GM12878 (cell line): ENCODE results near the gene YBX2. TPM values are rescaled to one million over a fixed set of nuclear protein-coding genes. Genes with fewer than 3 reads are reported as not detected.

Source experiments
- ATAC-seq: fragments of 200-7000 bp; cut with Tn5 transposase; 3 replicates; pipeline ENCODE4 v1.9.1; 2020; ENCODE audit warnings: mild to moderate bottlenecking, moderate library complexity
- BruUV-seq: library from RNA; stranded (reverse); fragments of 400-500 nt; replicated peaks from 2 replicates; lab custom pipeline; 2021; lab: Mats Ljungman, UMichigan
- CTCF ChIA-PET: fragments of 300-600 bp; sonication (Branson Sonifier 250); formaldehyde crosslinking; extraction: SDS; loops from one replicate; lab custom pipeline; 2021; ENCODE audit warnings: inconsistent platforms; lab: Yijun Ruan, JAX
- POLR2A ChIA-PET: fragments of 350-600 bp; formaldehyde crosslinking; extraction: SDS; loops from one replicate; lab custom pipeline; 2021; ENCODE audit warnings: inconsistent platforms; lab: Charles Lee
- RAD21 ChIA-PET: fragments of 300-600 bp; sonication (Branson Sonifier 250); formaldehyde crosslinking; loops from one replicate; lab custom pipeline; 2023; ENCODE audit warnings: antibody characterized with exemption; ENCODE audit not compliant: unreplicated experiment; lab: Charles Lee
- SMC1A ChIA-PET: fragments of 300-600 bp; sonication (Branson Sonifier 250); formaldehyde crosslinking; loops from one replicate; lab custom pipeline; 2023; ENCODE audit not compliant: unreplicated experiment, uncharacterized antibody; lab: Charles Lee
- DNase-seq: peaks from one replicate; pipeline ENCODE4 v3.0.0-alpha.2; 2011; ENCODE audit warnings: low read depth, low spot score
- FAIRE-seq: peaks from 3 replicates; lab custom pipeline; 2011; peaks lifted over from hg19 to GRCh38; lab: Jason Lieb, UNC
- H2AFZ ChIP-seq: 2 replicates; pipeline ENCODE4 v1.6.0; 2011; ENCODE audit warnings: low read depth, low read length, control low read depth; ENCODE audit not compliant: control insufficient read depth
- H3K27ac ChIP-seq: 2 replicates; pipeline ENCODE4 v1.5.1; 2011; ENCODE audit warnings: control low read depth; ENCODE audit not compliant: control insufficient read depth, insufficient read depth
- H3K27me3 ChIP-seq, 2 experiments: replicated peaks in 1 of 2; 2 replicates each; pipeline versions ENCODE4 v1.6.0 to v1.6.1; 2011; ENCODE audit warnings: low read length in 1 of 2; ENCODE audit not compliant: control insufficient read depth in 2 of 2, insufficient read depth in 2 of 2
- H3K36me3 ChIP-seq, 2 experiments: 2 replicates each; pipeline ENCODE4 v1.5.1; 2011; ENCODE audit warnings: low read length in 1 of 2; ENCODE audit not compliant: control insufficient read depth in 2 of 2, insufficient read depth in 2 of 2
- H3K4me1 ChIP-seq: 2 replicates; pipeline ENCODE4 v1.6.1; 2011; ENCODE audit warnings: mild to moderate bottlenecking, low read length, moderate library complexity, mixed read lengths; ENCODE audit not compliant: control insufficient read depth, insufficient read depth
- H3K4me2 ChIP-seq: 2 replicates; pipeline ENCODE4 v1.6.0; 2011; ENCODE audit warnings: control low read depth; ENCODE audit not compliant: control insufficient read depth, insufficient read depth
- H3K4me3 ChIP-seq: fragments of 200-600 bp; sonication (generic); 2 replicates; pipeline ENCODE4 v1.5.1; 2016
- H3K79me2 ChIP-seq: 2 replicates; pipeline ENCODE4 v1.6.0; 2011; ENCODE audit warnings: low read length; ENCODE audit not compliant: control insufficient read depth, insufficient read depth
- H3K9ac ChIP-seq: 2 replicates; pipeline ENCODE4 v1.8.0; 2011; ENCODE audit warnings: low read length, control low read depth, mixed read lengths; ENCODE audit not compliant: control insufficient read depth, insufficient read depth
- H3K9me3 ChIP-seq: replicated peaks from 3 replicates; pipeline ENCODE4 v1.5.1; 2011; ENCODE audit warnings: mild to moderate bottlenecking, low read length; ENCODE audit not compliant: control insufficient read depth, insufficient read depth
- H4K20me1 ChIP-seq: 2 replicates; pipeline ENCODE4 v1.6.0; 2011; ENCODE audit not compliant: control insufficient read depth, insufficient read depth
- CUX1 ChIP-seq: IDR thresholded peaks from 2 replicates; pipeline ENCODE4 v1.6.1; 2012; ENCODE audit warnings: improper control_type of control experiment, low read depth, low read length; ENCODE audit not compliant: insufficient replicate concordance
- EGR1 ChIP-seq, 2 experiments: IDR thresholded peaks; 1 replicate in 1 of 2; 2 replicates in 1 of 2; pipeline ENCODE4 v1.6.1; 2011 to 2012; ENCODE audit warnings: low read depth in 2 of 2, low read length in 2 of 2, borderline replicate concordance in 1 of 2, mild to moderate bottlenecking in 1 of 2, moderate library complexity in 1 of 2
- MEF2A ChIP-seq: IDR thresholded peaks from 2 replicates; pipeline ENCODE4 v1.6.1; 2011; ENCODE audit warnings: low read depth, mild to moderate bottlenecking, low read length, moderate library complexity; ENCODE audit not compliant: insufficient read depth
- NFYB ChIP-seq: IDR thresholded peaks from 2 replicates; pipeline ENCODE4 v1.6.1; 2011; ENCODE audit warnings: low read depth, mild to moderate bottlenecking, low read length, improper control_type of control experiment, moderate library complexity; ENCODE audit not compliant: insufficient read depth
- RAD21 ChIP-seq: IDR thresholded peaks from 2 replicates; pipeline ENCODE4 v1.6.1; 2011; ENCODE audit warnings: mild to moderate bottlenecking, low read depth, low read length, moderate library complexity; ENCODE audit not compliant: insufficient read depth
- RELA ChIP-seq: fragments of 450-650 bp; IDR thresholded peaks from 2 replicates; pipeline ENCODE4 v1.8.0; 2014; ENCODE audit warnings: borderline replicate concordance; ENCODE audit not compliant: partially characterized antibody
- SIX5 ChIP-seq: IDR thresholded peaks from 2 replicates; pipeline ENCODE4 v1.6.1; 2011; ENCODE audit warnings: mild to moderate bottlenecking, low read depth, low read length, moderate library complexity; ENCODE audit not compliant: severe bottlenecking
- WGBS: methylation state at CpG from one replicate; pipeline ENCODE4 v1.1.6; 2016; ENCODE audit warnings: low lambda C conversion rate; ENCODE audit not compliant: insufficient replicate concordance, insufficient coverage; ENCODE audit errors: missing lambda C conversion rate; 5-methylcytosine and 5-hydroxymethylcytosine counted together
- in situ Hi-C: fragments of 300-500 bp; cut with MboI; formaldehyde crosslinking; loops from 9 replicates; pipeline ENCODE4 v1.14.3; 2018; ENCODE audit warnings: mixed read lengths
- intact Hi-C: fragments of 100-400 bp; cut with micrococcal nuclease; formaldehyde crosslinking; loops from one replicate; pipeline ENCODE4 v1.14.2; 2022; ENCODE audit not compliant: unreplicated experiment
- polyA plus RNA-seq, 11 experiments: library from polyadenylated mRNA; depleted of rRNA in 4 of 11; unstranded in 6 of 11; stranded (reverse) in 5 of 11; fragments of >200 nt; fragmentation: Nextera tagmentation in 4 of 11; fragmentation: Illumina TruSeq in 1 of 11; extraction: Ambion mirVana in 4 of 11; extraction: Trizol in 1 of 11; gene quantifications; 1 replicate in 1 of 11; 2 replicates in 10 of 11; pipeline versions ENCODE4 v1.2.1 to v1.2.3, GENCODE V29; 2011 to 2016; ENCODE audit warnings: inconsistent platforms in 2 of 11, missing spikeins in 2 of 11, low read depth in 1 of 11
- total RNA-seq, 4 experiments: library from RNA; depleted of rRNA in 3 of 4; stranded (reverse); fragments of >200 nt in 3 of 4; fragmentation: Illumina TruSeq in 1 of 4; extraction: Trizol in 1 of 4; gene quantifications; 2 replicates each; pipeline versions ENCODE4 v1.2.1 to v1.2.3, GENCODE V29; 2013 to 2021

The YBX2 gene
- total and polyA plus RNA-seq, 10 of the 15 experiments (the other 5 are each of a cell fraction or from before 2014, with no cell fraction given), result not detected

GRCh38 chr17:7260151-7260550, 34.3 kb downstream of the YBX2 start (continued):
- no peak for TF ChIP-seq CUX1

GRCh38 chr17:7259555-7259889, 34.9 kb downstream of the YBX2 start:
- H3K4me3 ChIP-seq, result no peak overlapping the region
- SMC1A ChIA-PET, result interaction anchor here (1.4 kb wide), 1 partner anchor 10 kb away, joined by 5 read pairs; no protein-coding TSS in a partner anchor
- RAD21 ChIA-PET, result no interaction called here
- POLR2A ChIA-PET, result no interaction called here
- no peak overlapping the region for H3K27ac ChIP-seq
- DNase-seq (no peak), FAIRE-seq (no peak), ATAC-seq (no peak)
- no peaks in the 10 kb centered on the region for H3K79me2 ChIP-seq
- 92% methylated on average over 6 of the region's 6 CpGs for WGBS
- in situ Hi-C loops (no loop called here), intact Hi-C loops (no loop called here)
- H3K27me3 ChIP-seq, result peaks cover 3 to 5% of the 10 kb centered on the region in 2 experiments; a peak in 2 of 4 replicates
- CTCF ChIA-PET, result interaction anchor here (0.7 kb wide), 1 partner anchor 23 kb away, joined by 3 read pairs; no protein-coding TSS in a partner anchor
- H3K9me3 ChIP-seq, result no peaks in the 10 kb centered on the region
- TF ChIP-seq MEF2A, result no peak
- TF ChIP-seq EGR1 (IDR thresholded peaks at IDR 0.05; ENCODE audit: borderline replicate concordance in 1 of 2, low read depth in 2 of 2, low read length in 2 of 2), result no peak
- no peak for TF ChIP-seq SIX5
- TF ChIP-seq NFYB, result no peak
- no peak for TF ChIP-seq RAD21
- no peak for TF ChIP-seq RELA
- no peaks in the 10 kb centered on the region for H4K20me1 ChIP-seq
- H3K4me1 ChIP-seq, result peaks cover 17% of the 10 kb centered on the region
- no peak overlapping the region for H3K9ac ChIP-seq
- BruUV-seq, result no TSS peak
- peaks cover 1 to 13% of the 10 kb centered on the region in 2 experiments; a peak in 2 of 4 replicates for H3K36me3 ChIP-seq
- no peak overlapping the region for H2AFZ ChIP-seq
- H3K4me2 ChIP-seq, result no peak overlapping the region
